AG08396 (cell line): ENCODE data around the gene KRT17.
"Not testable (repeated sequence)": the region's sequence is repeated elsewhere in the genome, so short reads cannot be mapped to it uniquely, and the experiment has no call there.

Source experiments
- DNase-seq: peaks from one replicate; pipeline ENCODE4 v3.0.0; 2012; ENCODE audit warnings: low spot score, mixed read lengths

Gene KRT17

DNA sequence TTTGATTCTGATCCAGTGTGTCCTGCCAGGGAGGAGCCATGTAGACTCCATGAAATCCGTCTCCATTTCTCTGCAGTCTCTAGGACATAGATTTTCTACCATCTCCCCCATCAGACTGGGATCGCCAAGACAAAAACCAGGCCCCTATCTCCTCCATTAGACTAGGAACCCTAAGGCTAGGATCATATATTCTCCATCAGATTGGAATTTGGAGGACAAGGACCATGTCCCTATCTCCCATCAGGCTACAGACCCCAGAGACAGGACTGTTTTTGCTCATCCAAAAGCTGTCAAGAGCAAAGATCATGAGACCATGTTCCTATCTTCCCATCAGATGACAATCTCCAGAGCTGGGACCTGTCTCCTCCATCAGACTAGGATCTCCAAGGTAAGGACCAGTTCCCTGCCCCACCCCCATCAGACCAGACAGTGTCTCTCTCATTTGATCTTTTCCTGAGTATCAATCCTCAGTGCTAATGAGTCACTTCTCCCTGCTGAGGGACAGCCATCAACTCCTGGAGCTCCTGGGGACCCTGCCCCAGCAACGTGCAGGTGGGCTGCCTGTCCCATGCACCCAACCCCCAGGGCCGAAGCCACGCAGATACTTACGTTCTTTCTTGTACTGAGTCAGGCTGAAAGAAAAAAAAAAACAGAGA, 4.3 kb downstream of the KRT17 start:
- DNase-seq = not testable (repeated sequence)

DNA sequence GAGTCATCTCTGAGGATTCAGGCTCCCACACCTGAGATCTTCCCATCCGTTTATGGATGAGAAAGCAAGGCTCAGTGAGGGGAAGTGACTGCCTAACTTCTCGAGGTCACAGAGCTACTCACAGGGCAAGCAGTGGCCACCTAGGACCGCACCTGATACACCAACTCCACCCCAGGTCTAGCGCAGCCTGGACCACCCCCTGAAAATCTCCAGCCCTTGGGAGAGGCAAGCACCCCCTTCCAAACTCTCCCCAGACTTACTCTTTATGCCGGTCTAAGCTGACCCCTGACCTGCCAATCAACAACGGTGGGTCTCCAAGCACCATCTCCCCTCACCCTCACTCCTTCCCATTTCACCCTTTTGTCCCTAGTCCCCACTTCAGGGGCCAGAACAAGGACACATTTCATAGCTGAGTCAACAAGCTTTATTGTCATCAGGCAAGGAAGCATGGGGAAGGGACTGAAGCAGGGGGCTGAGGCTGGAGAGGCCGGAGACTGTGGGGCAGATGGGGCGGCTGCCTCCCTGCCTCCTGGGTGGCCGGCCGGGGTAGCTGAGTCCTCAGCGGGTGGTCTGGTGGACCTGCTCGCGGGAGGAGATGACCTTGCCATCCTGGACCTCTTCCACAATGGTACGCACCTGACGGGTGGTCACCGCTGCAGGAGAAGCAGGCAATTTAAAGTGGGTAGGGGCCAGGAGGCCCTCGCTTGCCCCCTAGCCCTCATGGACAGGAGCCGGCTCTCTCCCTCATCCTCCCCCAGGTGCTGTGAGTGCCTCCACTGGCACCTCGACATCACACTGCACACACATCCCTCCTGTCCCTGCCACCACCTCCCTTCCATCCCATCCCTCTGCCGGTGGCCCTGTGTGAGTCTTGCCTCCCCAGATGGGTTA, 5.1 kb downstream of the KRT17 start:
- no peak for DNase-seq

- no peak for DNase-seq
These were observed 5.9 kb downstream of the KRT17 start for GRCh38 chr17:41618341-41619035.

DNA sequence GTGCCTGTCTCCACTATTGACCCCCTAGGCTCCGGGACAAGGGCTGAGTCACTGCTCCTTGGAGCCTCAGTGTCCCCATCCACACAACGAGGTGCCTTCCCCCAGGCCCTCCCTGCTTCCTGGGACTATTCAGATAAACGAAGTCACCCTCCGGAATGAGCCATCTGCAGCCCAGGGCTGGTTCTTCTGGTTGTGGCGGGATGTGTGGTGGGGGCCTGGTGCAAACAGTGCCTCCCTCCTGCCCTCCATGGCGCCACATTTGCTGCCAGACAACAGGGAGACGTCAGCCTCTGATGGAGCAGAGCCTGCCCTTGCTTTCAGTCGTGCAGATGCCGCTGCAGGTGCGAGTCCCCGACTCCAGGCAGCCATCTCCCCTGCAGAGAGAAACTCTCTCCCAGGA, 6.7 kb downstream of the KRT17 start:
- DNase-seq = no peak

DNA sequence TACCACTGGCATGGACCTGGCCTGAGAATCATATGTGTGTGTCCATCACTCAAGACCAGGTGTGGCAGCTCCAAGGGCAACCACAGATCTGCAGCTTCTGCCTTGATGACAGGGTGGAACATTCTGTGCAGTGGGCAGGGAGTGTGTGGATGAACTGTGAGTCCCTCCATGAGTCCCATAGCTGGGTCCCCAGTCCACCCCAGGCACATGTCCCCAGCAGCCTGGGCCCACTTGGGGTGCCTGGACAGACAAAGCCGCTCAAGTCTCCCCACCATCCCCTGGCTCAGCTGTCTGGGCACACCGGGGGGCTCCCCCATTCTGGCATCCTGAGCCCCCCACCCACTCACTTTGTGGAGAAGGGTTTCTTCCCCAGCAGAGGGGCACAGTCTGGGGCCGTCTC, 7.2 kb downstream of the KRT17 start:
- no peak for DNase-seq

GRCh38 chr17:41616486-41616885, 7.9 kb downstream of the KRT17 start:
- not testable (repeated sequence) for DNase-seq

DNA sequence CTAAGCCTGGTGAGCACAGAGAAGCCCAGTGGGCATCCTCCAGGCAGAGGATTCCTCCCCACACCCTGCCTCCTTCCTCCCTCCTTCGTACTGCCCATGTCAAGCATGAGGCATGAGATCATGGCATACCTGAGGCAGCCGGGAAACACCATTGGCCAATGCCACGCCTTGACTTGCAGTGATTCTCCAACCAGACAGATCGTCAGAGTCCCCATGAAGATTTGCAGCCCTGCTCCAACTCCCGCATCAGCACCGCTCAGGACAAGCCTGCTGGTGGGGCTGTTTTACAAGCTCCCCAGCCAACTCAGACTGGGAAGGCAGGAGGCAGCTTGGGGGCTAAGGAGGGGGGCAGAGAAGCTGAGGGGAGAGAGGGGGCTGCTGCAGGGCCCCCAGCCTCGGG, 8.9 kb downstream of the KRT17 start:
- DNase-seq = no peak

DNA sequence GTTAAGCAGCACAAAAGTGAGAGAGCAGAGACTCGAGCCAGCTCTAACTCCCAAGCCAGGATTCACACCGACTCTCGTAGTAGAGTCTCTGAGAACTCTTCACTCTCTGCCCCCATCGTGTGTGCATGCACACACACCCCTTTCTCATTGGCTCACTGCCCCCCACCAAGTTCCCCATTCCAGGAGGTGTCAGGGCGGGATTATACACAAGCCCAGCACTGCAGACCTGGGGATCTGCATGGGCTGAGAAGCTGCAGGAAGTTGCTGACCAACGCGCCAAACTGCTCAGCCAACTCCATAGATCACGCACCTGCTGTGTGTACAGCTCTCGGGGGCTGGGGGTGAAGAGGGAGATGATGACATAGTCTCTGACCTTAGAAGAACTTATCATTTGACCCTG, 9.6 kb downstream of the KRT17 start:
- not testable (repeated sequence) for DNase-seq

- no peak for DNase-seq
These were observed 10.3 kb downstream of the KRT17 start for GRCh38 chr17:41614098-41614497.

DNA sequence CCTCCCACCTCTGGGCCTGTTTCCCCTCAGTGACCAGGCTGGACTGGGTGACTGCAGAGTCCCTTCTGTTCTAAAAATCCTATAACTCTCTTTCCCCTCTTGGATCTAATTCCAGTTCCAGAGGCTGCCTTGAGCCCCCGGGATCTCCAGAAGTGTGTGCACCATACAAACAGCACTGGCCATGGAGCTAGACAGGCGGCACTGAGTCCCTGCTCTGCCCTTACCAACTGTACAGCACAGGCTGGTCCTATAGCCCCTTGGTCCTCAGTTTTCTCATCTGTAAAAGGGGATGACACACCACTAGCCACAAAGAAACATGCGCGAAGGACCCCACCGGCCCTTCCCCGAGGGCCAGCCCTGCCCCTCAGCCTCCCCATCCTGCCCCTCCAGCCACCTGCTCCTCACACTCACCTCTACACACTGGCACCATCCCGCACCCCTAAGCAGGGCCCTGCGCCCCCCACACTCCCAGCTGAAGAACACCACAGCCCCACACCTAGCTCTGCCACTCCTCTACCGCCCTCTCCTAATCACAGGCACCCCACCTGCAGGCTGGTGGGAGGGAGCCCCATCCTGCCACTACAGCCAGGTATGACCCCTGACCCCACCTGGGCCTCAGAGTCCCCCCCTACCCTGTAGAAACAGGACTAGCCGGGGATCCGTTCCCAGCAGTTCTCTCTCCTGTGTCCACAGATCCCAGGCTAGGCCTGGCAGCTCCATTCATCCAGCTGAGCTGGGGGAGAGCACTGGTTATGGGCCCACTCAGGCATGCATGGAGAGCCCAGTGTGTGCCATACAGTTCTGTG, 10.9 kb downstream of the KRT17 start:
- no peak for DNase-seq

DNA sequence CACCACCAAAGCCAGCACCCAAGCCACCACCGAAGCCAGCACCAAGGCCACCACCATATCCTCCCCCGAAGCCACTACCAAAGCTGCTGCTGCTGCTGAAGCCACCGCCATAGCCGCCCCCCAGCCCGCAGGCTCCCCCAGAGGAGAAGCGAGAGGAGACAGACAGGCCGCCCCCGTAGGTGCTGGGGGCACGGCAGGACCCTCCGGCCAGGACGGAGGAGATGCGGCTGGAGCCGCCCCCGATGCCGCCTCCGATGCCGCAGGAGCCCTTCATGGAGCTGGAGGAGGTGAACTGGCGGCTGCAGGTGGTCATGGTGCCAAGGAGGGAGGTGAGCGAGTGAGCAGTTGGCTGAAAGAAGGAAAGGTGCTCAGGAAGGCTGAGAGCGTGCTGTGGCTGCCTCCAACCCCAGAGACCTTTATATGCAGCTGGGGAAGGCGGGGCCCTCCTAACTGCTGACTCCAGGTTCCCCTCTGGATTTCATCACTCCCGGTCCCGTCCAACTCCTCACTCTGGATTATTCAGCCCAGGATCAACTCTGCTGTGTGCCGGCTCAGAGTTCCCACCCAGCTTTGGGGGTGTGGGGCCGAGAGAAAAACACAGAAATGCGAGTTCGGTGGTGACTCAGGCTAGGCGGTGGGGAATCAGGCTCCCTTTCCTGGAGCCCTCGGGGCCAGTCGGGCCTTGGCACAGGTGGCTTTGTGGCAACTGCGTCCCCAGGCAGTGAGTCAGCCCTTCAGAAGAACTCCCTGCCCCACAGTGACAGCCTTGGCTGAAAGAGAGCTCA, 11.8 kb downstream of the KRT17 start, which contains the start of gene KRT16:
TSS of gene KRT16 (minus strand) at position 392 of the 785 bp plus-strand sequence. CDS start at position 313, 79 bp downstream.
- not testable (repeated sequence) for DNase-seq

GRCh38 chr17:41610965-41611640, 13.3 kb downstream of the KRT17 start:
- DNase-seq = no peak

GRCh38 chr17:41610061-41610517, 14.3 kb downstream of the KRT17 start:
- not testable (repeated sequence) for DNase-seq

DNA sequence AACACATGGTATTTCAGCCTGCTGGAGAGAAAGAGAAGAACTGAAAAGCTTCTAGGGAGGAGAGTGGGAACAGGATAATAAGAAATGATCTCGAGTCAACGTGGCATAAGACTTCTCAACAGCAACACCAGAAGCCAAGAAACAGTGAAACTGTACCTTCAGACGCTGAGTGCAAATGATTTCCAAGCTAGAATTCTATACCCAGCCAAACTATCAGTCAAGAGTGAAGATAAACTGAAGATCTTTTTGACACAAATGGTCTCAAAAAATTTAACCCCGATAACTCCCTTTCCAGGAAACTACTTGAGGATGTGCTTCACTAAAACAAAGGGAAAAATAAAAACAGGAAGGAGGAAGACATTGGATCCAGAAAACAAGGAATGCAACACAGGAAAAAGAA, 17.4 kb downstream of the KRT17 start:
- not testable (repeated sequence) for DNase-seq

DNA sequence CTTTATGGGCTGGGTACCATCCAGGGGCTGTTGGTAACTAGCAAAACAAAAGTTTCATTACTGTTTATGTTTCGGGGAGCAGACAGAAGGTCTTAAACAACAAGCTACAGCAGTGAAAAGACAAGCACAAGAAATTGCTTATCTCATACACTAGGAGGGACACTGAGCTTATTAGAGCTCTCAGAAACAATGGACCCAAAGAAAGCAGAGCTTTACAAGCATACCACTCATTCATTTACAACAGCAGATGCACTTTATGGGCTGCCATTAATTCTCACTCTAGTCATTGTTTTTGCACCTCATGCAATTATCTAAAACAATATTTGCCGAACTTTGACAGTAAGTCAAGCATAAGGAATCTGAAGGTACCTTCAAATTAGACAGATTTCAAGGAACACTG, 21.9 kb downstream of the KRT17 start:
- DNase-seq = no peak

- DNase-seq = no peak
These were observed 24.1 kb downstream of the KRT17 start for GRCh38 chr17:41600318-41600717.

- DNase-seq = no peak
These were observed 24.7 kb downstream of the KRT17 start for GRCh38 chr17:41599680-41600079.

DNA sequence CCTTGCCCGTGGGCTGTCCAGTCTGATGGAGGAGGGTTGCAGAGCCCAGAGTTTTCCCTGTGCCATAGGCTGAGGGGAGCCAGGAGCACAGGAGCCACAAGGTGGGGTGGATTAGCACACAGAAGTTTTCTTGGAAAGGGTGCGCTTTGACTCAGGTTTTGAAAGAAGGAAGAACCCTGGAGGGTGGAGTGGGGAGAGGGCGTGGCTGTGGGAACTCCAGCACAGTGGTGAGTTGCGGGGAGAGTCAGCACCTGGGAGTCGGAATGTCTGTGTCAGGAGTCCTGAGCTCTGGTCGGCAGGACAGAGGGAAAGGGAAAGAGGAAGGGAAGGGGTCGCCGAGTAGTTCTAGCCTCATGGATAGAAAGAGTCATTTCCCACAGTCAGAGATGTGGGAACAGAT, 28.8 kb downstream of the KRT17 start:
- DNase-seq = no peak

GRCh38 chr17:41594363-41594915, 29.9 kb downstream of the KRT17 start:
- no peak for DNase-seq
